Right lobe of liver (tissue), 6 donors: Measurements from ENCODE around the gene WDR12. TPM values are rescaled to one million over a fixed set of nuclear protein-coding genes. Genes with fewer than 3 reads are reported as not detected.
A peak's percentile ranks its signal among the peaks of the same experiment; 100 is the strongest.

Experiments
- ATAC-seq, 4 donors: fragments of 200-7000 bp; cut with Tn5 transposase; one replicate each; pipeline ENCODE4 v1.9.1; 2020; ENCODE audit warnings: mild to moderate bottlenecking in 4 of 4, moderate library complexity in 4 of 4
- DNase-seq, 3 donors: peaks; one replicate each; pipeline ENCODE4 v3.0.0-alpha.2; 2020
- H3K27ac ChIP-seq, 3 donors: fragments of 200-600 bp; one replicate each; pipeline ENCODE4 v1.8.0; 2022
- H3K27me3 ChIP-seq, 2 donors: fragments of 200-600 bp; one replicate each; pipeline ENCODE4 v1.8.0; 2022
- H3K36me3 ChIP-seq, 4 donors: fragments of 200-600 bp; sonication (generic) in 1 of 4; one replicate each; pipeline versions ENCODE4 v1.5.1 to v1.8.0; 2017 to 2022; ENCODE audit warnings: control low read depth in 1 of 4
- H3K4me1 ChIP-seq, 4 donors: fragments of 200-600 bp; sonication (generic) in 1 of 4; one replicate each; pipeline versions ENCODE4 v1.5.1 to v1.8.0; 2017 to 2022; ENCODE audit warnings: control low read depth in 1 of 4
- H3K4me3 ChIP-seq, 3 donors: fragments of 200-600 bp; one replicate each; pipeline ENCODE4 v1.8.0; 2022
- H3K9me3 ChIP-seq, 4 donors: fragments of 200-600 bp; sonication (generic) in 1 of 4; one replicate each; pipeline versions ENCODE4 v1.5.1 to v1.8.0; 2017 to 2022; ENCODE audit warnings: control low read depth in 1 of 4
- POLR2A ChIP-seq: fragments of 450-650 bp; IDR thresholded peaks from one replicate; pipeline ENCODE4 v1.6.1; 2017; ENCODE audit warnings: antibody characterized with exemption, mild to moderate bottlenecking
- WGBS: methylation state at CpG from one replicate; pipeline ENCODE4 v1.1.6; 2018; ENCODE audit warnings: low coverage, low lambda C conversion rate; ENCODE audit not compliant: insufficient coverage; ENCODE audit errors: missing lambda C conversion rate; 5-methylcytosine and 5-hydroxymethylcytosine counted together
- intact Hi-C, 2 donors: fragments of 100-400 bp; cut with DNase I; formaldehyde crosslinking; loops; one replicate each; pipeline versions ENCODE4 v1.11.2 to v1.14.1; 2022
- total RNA-seq, 6 experiments: library from RNA; depleted of rRNA in 2 of 6; stranded (reverse); fragments of >200 nt in 2 of 6; fragmentation: NEBNext Ultra II Directional in 3 of 6; extraction: Animal tissue kit (Norgen Biotek cat#: 25700) in 3 of 6; gene quantifications; one replicate each; pipeline versions ENCODE4 v1.1.0 to v1.2.4, GENCODE V29; 2016 to 2023
- TF ChIP-seq, protein P1 (sequence below), 4 donors: fragments of 200-600 bp in 3 of 4; fragments of 450-650 bp in 1 of 4; IDR thresholded peaks; one replicate each; pipeline versions ENCODE4 v1.5.1 to v1.8.0; 2016 to 2022; ENCODE audit warnings: antibody characterized with exemption in 4 of 4, mild to moderate bottlenecking in 2 of 4
- donor health status: DM: no; HTN: yes; CAD: no.
- donor health status: DM: no; HTN: no; CAD: no.
- donor health status: DM: no; HTN: no; CAD: no.
- donor health status: DM: no; HTN: yes; CAD: no.
- donor health status: DM: no; HTN: yes; CAD: no.

The WDR12 gene
- total RNA-seq, 6 experiments from 2014 or later, result 14.2 to 27.0 (median 19.8) TPM

- Histone ChIP-seq H3K27ac (no peak overlapping the region), H3K36me3 (no peaks in the 10 kb centered on the region), H3K4me3 (no peak overlapping the region), H3K27me3 (no peaks in the 10 kb centered on the region), H3K9me3 (no peaks in the 10 kb centered on the region), H3K4me1 (no peaks in the 10 kb centered on the region)
- WGBS, result 84% methylated on average over 4 of the region's 8 CpGs
- no peak for TF ChIP-seq POLR2A
- TF ChIP-seq, protein P1, sequence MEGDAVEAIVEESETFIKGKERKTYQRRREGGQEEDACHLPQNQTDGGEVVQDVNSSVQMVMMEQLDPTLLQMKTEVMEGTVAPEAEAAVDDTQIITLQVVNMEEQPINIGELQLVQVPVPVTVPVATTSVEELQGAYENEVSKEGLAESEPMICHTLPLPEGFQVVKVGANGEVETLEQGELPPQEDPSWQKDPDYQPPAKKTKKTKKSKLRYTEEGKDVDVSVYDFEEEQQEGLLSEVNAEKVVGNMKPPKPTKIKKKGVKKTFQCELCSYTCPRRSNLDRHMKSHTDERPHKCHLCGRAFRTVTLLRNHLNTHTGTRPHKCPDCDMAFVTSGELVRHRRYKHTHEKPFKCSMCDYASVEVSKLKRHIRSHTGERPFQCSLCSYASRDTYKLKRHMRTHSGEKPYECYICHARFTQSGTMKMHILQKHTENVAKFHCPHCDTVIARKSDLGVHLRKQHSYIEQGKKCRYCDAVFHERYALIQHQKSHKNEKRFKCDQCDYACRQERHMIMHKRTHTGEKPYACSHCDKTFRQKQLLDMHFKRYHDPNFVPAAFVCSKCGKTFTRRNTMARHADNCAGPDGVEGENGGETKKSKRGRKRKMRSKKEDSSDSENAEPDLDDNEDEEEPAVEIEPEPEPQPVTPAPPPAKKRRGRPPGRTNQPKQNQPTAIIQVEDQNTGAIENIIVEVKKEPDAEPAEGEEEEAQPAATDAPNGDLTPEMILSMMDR (IDR thresholded peaks at IDR 0.05), result no peak
- ATAC-seq, result peak in 2 of 4 donors; percentile 42 to 49
- intact Hi-C loops, result no loop called here
- peak in 1 of 3 donors; percentile 30 for DNase-seq
Measured at GRCh38 chr2:202848813-202849212, 62.7 kb downstream of the WDR12 start.

- no peak overlapping the region for H3K27ac ChIP-seq
- TF ChIP-seq, protein P1 (IDR thresholded peaks at IDR 0.05), result no peak
- TF ChIP-seq POLR2A, result no peak
- H3K27me3 ChIP-seq, result no peaks in the 10 kb centered on the region
- H3K9me3 ChIP-seq, result no peaks in the 10 kb centered on the region
- H3K4me1 ChIP-seq, result no peaks in the 10 kb centered on the region
- intact Hi-C loops, result no loop called here
- no peak overlapping the region for H3K4me3 ChIP-seq
- no peak for DNase-seq
- no peaks in the 10 kb centered on the region for H3K36me3 ChIP-seq
- peak in 1 of 4 donors; percentile 27 for ATAC-seq
- WGBS, result 62% methylated on average over 6 of the region's 9 CpGs
Measured at GRCh38 chr2:202847693-202848524, 63.6 kb downstream of the WDR12 start.

DNA sequence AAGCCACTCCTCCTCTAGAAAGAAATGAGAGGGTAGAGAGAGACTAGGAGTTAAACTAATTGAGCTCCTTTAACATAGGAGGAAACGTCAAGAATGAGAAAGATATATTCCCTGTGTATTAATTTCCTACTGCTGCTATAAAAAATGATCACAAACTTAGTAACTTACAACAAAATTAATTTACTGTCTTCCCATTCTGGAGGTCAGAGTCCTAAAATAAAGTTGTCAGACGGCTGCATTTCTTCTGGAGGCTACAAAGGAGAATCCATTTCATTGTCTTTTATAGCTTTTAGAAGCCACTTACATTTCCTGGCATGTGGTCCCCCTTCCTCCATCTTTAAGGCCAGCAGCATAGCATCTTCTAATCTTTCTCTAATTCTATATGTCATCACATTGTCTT is 66.8 kb downstream of the WDR12 start:
- intact Hi-C loops, result no loop called here
- Histone ChIP-seq H3K4me3 (no peak overlapping the region), H3K36me3 (no peaks in the 10 kb centered on the region), H3K4me1 (no peaks in the 10 kb centered on the region), H3K27ac (no peak overlapping the region), H3K9me3 (no peaks in the 10 kb centered on the region), H3K27me3 (no peaks in the 10 kb centered on the region)
- no peak for DNase-seq
- 52% methylated on average over 2 of the region's 2 CpGs for WGBS
- TF ChIP-seq, protein P1 (IDR thresholded peaks at IDR 0.05), result no peak
- TF ChIP-seq POLR2A, result no peak
- ATAC-seq, result no peak

GRCh38 chr2:202842690-202843089 is 68.8 kb downstream of the WDR12 start:
- Histone ChIP-seq H3K9me3 (no peaks in the 10 kb centered on the region), H3K4me3 (no peak overlapping the region), H3K27ac (no peak overlapping the region), H3K4me1 (no peaks in the 10 kb centered on the region), H3K27me3 (no peaks in the 10 kb centered on the region), H3K36me3 (no peaks in the 10 kb centered on the region)
- TF ChIP-seq, protein P1 (IDR thresholded peaks at IDR 0.05), result no peak
- no peak for TF ChIP-seq POLR2A
- intact Hi-C loops, result no loop called here
- ATAC-seq (no peak), DNase-seq (no peak)
